ENCODE data around the gene ARHGAP42. TPM values are rescaled to one million over a fixed set of nuclear protein-coding genes. Genes with fewer than 3 reads are reported as not detected.
A peak's percentile ranks its signal among the peaks of the same experiment; 100 is the strongest.

The ARHGAP42 gene
- total RNA-seq, 1 donor from 2014 or later, result 19.1 TPM

GRCh38 chr11:100689141-100689540, 2.1 kb downstream of the ARHGAP42 start:
- DNase-seq (ENCODE audit: low spot score), result no peak
- no peak for TF ChIP-seq CTCF (IDR thresholded peaks at IDR 0.05; ENCODE audit: unreplicated experiment)
- Mint-ChIP-seq H3K4me3 (ENCODE audit: unreplicated experiment) (no peak overlapping the region), H3K4me1 (ENCODE audit: unreplicated experiment) (peaks cover 20% of the 10 kb centered on the region), H3K27me3 (ENCODE audit: unreplicated experiment) (peaks cover 6% of the 10 kb centered on the region), H3K27ac (ENCODE audit: unreplicated experiment) (no peak overlapping the region), H3K36me3 (ENCODE audit: low read depth, unreplicated experiment) (no peaks in the 10 kb centered on the region), H3K9me3 (ENCODE audit: unreplicated experiment) (no peaks in the 10 kb centered on the region)

GRCh38 chr11:100691896-100692653, 5.0 kb downstream of the ARHGAP42 start:
- Mint-ChIP-seq H3K4me1 (ENCODE audit: unreplicated experiment) (peaks cover 15% of the 10 kb centered on the region), H3K4me3 (ENCODE audit: unreplicated experiment) (no peak overlapping the region), H3K27me3 (ENCODE audit: unreplicated experiment) (peaks cover 3% of the 10 kb centered on the region), H3K9me3 (ENCODE audit: unreplicated experiment) (no peaks in the 10 kb centered on the region), H3K36me3 (ENCODE audit: low read depth, unreplicated experiment) (no peaks in the 10 kb centered on the region), H3K27ac (ENCODE audit: unreplicated experiment) (no peak overlapping the region)
- no peak for DNase-seq (ENCODE audit: low spot score)
- no peak for TF ChIP-seq CTCF (IDR thresholded peaks at IDR 0.05; ENCODE audit: unreplicated experiment)

GRCh38 chr11:100695911-100696310, 8.8 kb downstream of the ARHGAP42 start:
- no peak overlapping the region for H3K4me3 Mint-ChIP-seq (ENCODE audit: unreplicated experiment)
- H3K36me3 Mint-ChIP-seq (ENCODE audit: low read depth, unreplicated experiment), result peaks cover 3% of the 10 kb centered on the region
- H3K9me3 Mint-ChIP-seq (ENCODE audit: unreplicated experiment), result no peaks in the 10 kb centered on the region
- H3K27ac Mint-ChIP-seq (ENCODE audit: unreplicated experiment), result no peak overlapping the region
- H3K4me1 Mint-ChIP-seq (ENCODE audit: unreplicated experiment), result no peaks in the 10 kb centered on the region
- no peak for DNase-seq (ENCODE audit: low spot score)
- no peak for TF ChIP-seq CTCF (IDR thresholded peaks at IDR 0.05; ENCODE audit: unreplicated experiment)
- H3K27me3 Mint-ChIP-seq (ENCODE audit: unreplicated experiment), result no peaks in the 10 kb centered on the region

- no peak for DNase-seq (ENCODE audit: low spot score)
- H3K36me3 Mint-ChIP-seq (ENCODE audit: low read depth, unreplicated experiment), result peaks cover 8% of the 10 kb centered on the region
- H3K27ac Mint-ChIP-seq (ENCODE audit: unreplicated experiment), result no peak overlapping the region
- no peak overlapping the region for H3K4me3 Mint-ChIP-seq (ENCODE audit: unreplicated experiment)
- no peak for TF ChIP-seq CTCF (IDR thresholded peaks at IDR 0.05; ENCODE audit: unreplicated experiment)
- no peaks in the 10 kb centered on the region for H3K27me3 Mint-ChIP-seq (ENCODE audit: unreplicated experiment)
- no peaks in the 10 kb centered on the region for H3K9me3 Mint-ChIP-seq (ENCODE audit: unreplicated experiment)
- peaks cover 10% of the 10 kb centered on the region for H3K4me1 Mint-ChIP-seq (ENCODE audit: unreplicated experiment)
Observed at GRCh38 chr11:100703139-100703538, 16.1 kb downstream of the ARHGAP42 start.

GRCh38 chr11:100703801-100704575, 16.9 kb downstream of the ARHGAP42 start:
- peaks cover 8% of the 10 kb centered on the region for H3K36me3 Mint-ChIP-seq (ENCODE audit: low read depth, unreplicated experiment)
- peak overlapping the region; percentile 1 for H3K4me3 Mint-ChIP-seq (ENCODE audit: unreplicated experiment)
- DNase-seq (ENCODE audit: low spot score), result no peak
- TF ChIP-seq CTCF (IDR thresholded peaks at IDR 0.05; ENCODE audit: unreplicated experiment), result no peak
- H3K9me3 Mint-ChIP-seq (ENCODE audit: unreplicated experiment), result no peaks in the 10 kb centered on the region
- H3K27me3 Mint-ChIP-seq (ENCODE audit: unreplicated experiment), result no peaks in the 10 kb centered on the region
- peaks cover 10% of the 10 kb centered on the region for H3K4me1 Mint-ChIP-seq (ENCODE audit: unreplicated experiment)
- peak overlapping the region; percentile 76 for H3K27ac Mint-ChIP-seq (ENCODE audit: unreplicated experiment)

Measured in endothelial cell (in vitro differentiated cells).